ENCODE data around the gene THAP6.
"Not testable (repeated sequence)": the region's sequence is repeated elsewhere in the genome, so short reads cannot be mapped to it uniquely, and the experiment has no call there.

DNA sequence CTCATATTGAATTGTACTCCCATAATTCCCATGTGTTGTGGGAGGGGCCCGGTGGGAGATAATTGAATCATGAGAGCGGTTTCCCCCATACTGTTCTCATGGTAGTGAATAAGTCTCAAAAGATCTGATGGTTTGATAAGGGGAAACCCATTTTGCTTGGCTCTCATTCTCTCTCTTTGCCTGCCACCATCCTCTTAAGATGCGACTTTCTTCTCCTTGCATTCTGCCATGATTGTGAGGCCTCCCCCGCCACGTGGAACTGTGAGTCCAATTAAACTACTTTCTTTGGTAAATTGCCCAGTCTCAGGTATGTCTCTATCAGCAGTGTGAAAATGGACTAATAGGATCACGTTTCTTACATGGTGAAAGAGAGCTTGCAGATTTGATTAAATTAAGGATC lies 23.0 kb downstream of the THAP6 start:
- not testable (repeated sequence) for TF ChIP-seq CTCF (IDR thresholded peaks at IDR 0.05; ENCODE audit: low read depth, low read length, missing input control); EGR1 (IDR thresholded peaks at IDR 0.05; ENCODE audit: low read depth in 2 of 2); ZBTB33 (IDR thresholded peaks at IDR 0.05); RXRA (IDR thresholded peaks at IDR 0.05); SP1 (IDR thresholded peaks at IDR 0.05); TAF1 (conservative IDR thresholded peaks at IDR 0.05); MAX (IDR thresholded peaks at IDR 0.05); HNF4A (conservative IDR thresholded peaks at IDR 0.05); JUND (IDR thresholded peaks at IDR 0.05); FOXA2 (IDR thresholded peaks at IDR 0.05); RAD21 (IDR thresholded peaks at IDR 0.05); FOXA1 (IDR thresholded peaks at IDR 0.05); YY1 (IDR thresholded peaks at IDR 0.05)
- TF ChIP-seq, protein P1, sequence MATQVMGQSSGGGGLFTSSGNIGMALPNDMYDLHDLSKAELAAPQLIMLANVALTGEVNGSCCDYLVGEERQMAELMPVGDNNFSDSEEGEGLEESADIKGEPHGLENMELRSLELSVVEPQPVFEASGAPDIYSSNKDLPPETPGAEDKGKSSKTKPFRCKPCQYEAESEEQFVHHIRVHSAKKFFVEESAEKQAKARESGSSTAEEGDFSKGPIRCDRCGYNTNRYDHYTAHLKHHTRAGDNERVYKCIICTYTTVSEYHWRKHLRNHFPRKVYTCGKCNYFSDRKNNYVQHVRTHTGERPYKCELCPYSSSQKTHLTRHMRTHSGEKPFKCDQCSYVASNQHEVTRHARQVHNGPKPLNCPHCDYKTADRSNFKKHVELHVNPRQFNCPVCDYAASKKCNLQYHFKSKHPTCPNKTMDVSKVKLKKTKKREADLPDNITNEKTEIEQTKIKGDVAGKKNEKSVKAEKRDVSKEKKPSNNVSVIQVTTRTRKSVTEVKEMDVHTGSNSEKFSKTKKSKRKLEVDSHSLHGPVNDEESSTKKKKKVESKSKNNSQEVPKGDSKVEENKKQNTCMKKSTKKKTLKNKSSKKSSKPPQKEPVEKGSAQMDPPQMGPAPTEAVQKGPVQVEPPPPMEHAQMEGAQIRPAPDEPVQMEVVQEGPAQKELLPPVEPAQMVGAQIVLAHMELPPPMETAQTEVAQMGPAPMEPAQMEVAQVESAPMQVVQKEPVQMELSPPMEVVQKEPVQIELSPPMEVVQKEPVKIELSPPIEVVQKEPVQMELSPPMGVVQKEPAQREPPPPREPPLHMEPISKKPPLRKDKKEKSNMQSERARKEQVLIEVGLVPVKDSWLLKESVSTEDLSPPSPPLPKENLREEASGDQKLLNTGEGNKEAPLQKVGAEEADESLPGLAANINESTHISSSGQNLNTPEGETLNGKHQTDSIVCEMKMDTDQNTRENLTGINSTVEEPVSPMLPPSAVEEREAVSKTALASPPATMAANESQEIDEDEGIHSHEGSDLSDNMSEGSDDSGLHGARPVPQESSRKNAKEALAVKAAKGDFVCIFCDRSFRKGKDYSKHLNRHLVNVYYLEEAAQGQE (IDR thresholded peaks at IDR 0.05), result not testable (repeated sequence)
